OCI-LY3 (cell line): ENCODE measurements around the gene ZNF354B.

Experiments used
- H2AFZ ChIP-seq: fragments of 200-600, 300-600 bp; shearing (Covaris generic); 2 replicates; pipeline ENCODE4 v1.6.0; 2014; ENCODE audit warnings: antibody characterized with exemption, low read depth, low read length
- H3K27ac ChIP-seq: fragments of 200-600, 300-600 bp; sonication (generic); 2 replicates; pipeline ENCODE4 v1.5.1; 2014; ENCODE audit warnings: mild to moderate bottlenecking, low read length, moderate library complexity, mixed read lengths
- H3K27me3 ChIP-seq: fragments of 200-600, 300-600 bp; sonication (generic); 2 replicates; pipeline ENCODE4 v1.6.1; 2014; ENCODE audit warnings: low read depth, low read length, mixed read lengths
- H3K36me3 ChIP-seq: fragments of 200-600, 300-600 bp; sonication (generic); replicated peaks from 2 replicates; pipeline ENCODE3; 2014; ENCODE audit warnings: low read depth, low read length, mixed read lengths
- H3K4me1 ChIP-seq: fragments of 300-600, 200-600 bp; sonication (generic); 2 replicates; pipeline ENCODE4 v1.6.1; 2014; ENCODE audit warnings: low read length, mixed read lengths
- H3K4me2 ChIP-seq: fragments of 200-600, 300-600 bp; sonication (generic); 2 replicates; pipeline ENCODE4 v1.6.1; 2014; ENCODE audit warnings: low read length, mixed read lengths
- H3K4me3 ChIP-seq: fragments of 300-600, 200-600 bp; sonication (generic); 2 replicates; pipeline ENCODE4 v1.5.1; 2014; ENCODE audit warnings: antibody characterized with exemption, mild to moderate bottlenecking, low read length, moderate library complexity
- H3K79me2 ChIP-seq: fragments of 300-600, 200-600 bp; shearing (Covaris generic); 2 replicates; pipeline ENCODE4 v1.6.1; 2014; ENCODE audit warnings: mild to moderate bottlenecking, low read length, mixed read lengths
- H3K9ac ChIP-seq: fragments of 300-600, 200-600 bp; shearing (Covaris generic); 2 replicates; pipeline ENCODE4 v1.6.0; 2014; ENCODE audit warnings: mild to moderate bottlenecking, low read length, moderate library complexity
- H3K9me3 ChIP-seq: fragments of 200-600, 300-600 bp; shearing (Covaris generic); 2 replicates; pipeline ENCODE4 v1.6.1; 2014; ENCODE audit warnings: low read length, mixed read lengths; ENCODE audit not compliant: insufficient read depth
- H4K20me1 ChIP-seq: fragments of 200-600, 300-600 bp; sonication (generic); 2 replicates; pipeline ENCODE4 v1.6.1; 2016; ENCODE audit warnings: low read length, mixed read lengths; ENCODE audit not compliant: insufficient read depth
- CTCF ChIP-seq: fragments of 200-600, 300-600 bp; sonication (generic); IDR thresholded peaks from 2 replicates; pipeline ENCODE4 v1.5.1; 2014; ENCODE audit warnings: antibody characterized with exemption, low read length, low read depth
- EZH2phosphoT487 ChIP-seq: fragments of 200-600 bp; shearing (Covaris generic); IDR thresholded peaks from 2 replicates; pipeline ENCODE4 v1.6.1; 2018; ENCODE audit warnings: antibody characterized with exemption, mixed run types, low read depth

Gene ZNF354B

GRCh38 chr5:178825444-178825843, 34.3 kb upstream of the ZNF354B start:
- Histone ChIP-seq H4K20me1 (no peaks in the 10 kb centered on the region), H3K36me3 (no peaks in the 10 kb centered on the region), H3K9me3 (no peaks in the 10 kb centered on the region), H3K4me3 (no peak overlapping the region), H3K27ac (no peak overlapping the region), H3K4me1 (no peaks in the 10 kb centered on the region), H3K79me2 (no peaks in the 10 kb centered on the region), H3K27me3 (no peaks in the 10 kb centered on the region), H3K4me2 (no peak overlapping the region), H2AFZ (no peak overlapping the region), H3K9ac (no peak overlapping the region)
- TF ChIP-seq EZH2phosphoT487 (no peak), CTCF (no peak)

- no peak overlapping the region for H3K27ac ChIP-seq
Measured at GRCh38 chr5:178826216-178826615, 33.5 kb upstream of the ZNF354B start.

DNA sequence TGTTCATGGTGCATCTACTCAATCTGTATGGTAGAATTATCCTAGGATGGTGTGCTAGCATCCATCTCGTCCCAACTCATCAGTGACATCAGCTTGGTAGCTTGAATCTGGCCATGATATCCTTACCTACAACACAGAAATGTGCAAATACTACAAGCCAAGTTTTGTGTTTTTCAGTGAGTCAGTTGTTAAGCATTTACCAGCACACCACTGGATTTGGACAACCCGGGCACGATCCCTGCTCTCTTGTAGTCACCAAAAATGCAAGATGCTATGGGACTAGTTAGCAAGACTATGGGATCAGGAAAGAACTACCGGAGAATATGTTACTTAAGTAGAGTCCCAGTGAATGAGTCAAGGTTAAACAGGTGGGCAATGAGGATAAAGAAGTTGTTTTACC, 32.1 kb upstream of the ZNF354B start:
- no peak overlapping the region for H3K9ac ChIP-seq
- no peaks in the 10 kb centered on the region for H3K27me3 ChIP-seq
- H3K4me3 ChIP-seq, result no peak overlapping the region
- TF ChIP-seq CTCF (no peak), EZH2phosphoT487 (no peak)
- no peaks in the 10 kb centered on the region for H4K20me1 ChIP-seq
- H3K36me3 ChIP-seq, result no peaks in the 10 kb centered on the region
- H3K79me2 ChIP-seq, result no peaks in the 10 kb centered on the region
- H3K4me1 ChIP-seq, result no peaks in the 10 kb centered on the region
- no peak overlapping the region for H3K4me2 ChIP-seq
- H3K27ac ChIP-seq, result no peak overlapping the region
- no peaks in the 10 kb centered on the region; the same call in 1 of the 2 replicates for H3K9me3 ChIP-seq
- H2AFZ ChIP-seq, result no peak overlapping the region

More at GRCh38 chr5:178826216-178826615, 33.5 kb upstream of the ZNF354B start:
- Histone ChIP-seq H3K27me3 (no peaks in the 10 kb centered on the region), H2AFZ (no peak overlapping the region), H3K9ac (no peak overlapping the region), H3K9me3 (no peaks in the 10 kb centered on the region; the same call in 1 of the 2 replicates), H3K4me2 (no peak overlapping the region), H3K4me1 (no peaks in the 10 kb centered on the region), H3K4me3 (no peak overlapping the region), H3K79me2 (no peaks in the 10 kb centered on the region), H4K20me1 (no peaks in the 10 kb centered on the region), H3K36me3 (no peaks in the 10 kb centered on the region)
- TF ChIP-seq CTCF, result no peak
- TF ChIP-seq EZH2phosphoT487, result no peak

- no peaks in the 10 kb centered on the region for H4K20me1 ChIP-seq
- H2AFZ ChIP-seq, result no peak overlapping the region
- H3K9ac ChIP-seq, result no peak overlapping the region
- H3K27ac ChIP-seq, result no peak overlapping the region
- no peaks in the 10 kb centered on the region for H3K36me3 ChIP-seq
- no peaks in the 10 kb centered on the region for H3K4me1 ChIP-seq
- H3K9me3 ChIP-seq, result no peaks in the 10 kb centered on the region; the same call in 1 of the 2 replicates
- no peak overlapping the region for H3K4me3 ChIP-seq
- no peaks in the 10 kb centered on the region for H3K27me3 ChIP-seq
- no peaks in the 10 kb centered on the region for H3K79me2 ChIP-seq
- H3K4me2 ChIP-seq, result no peak overlapping the region
- no peak for TF ChIP-seq CTCF
- TF ChIP-seq EZH2phosphoT487, result no peak
Measured at GRCh38 chr5:178831049-178831448, 28.7 kb upstream of the ZNF354B start.
